HepG2 (cell line): ENCODE data around the gene ATPAF1. TPM values are rescaled to one million over a fixed set of nuclear protein-coding genes. Genes with fewer than 3 reads are reported as not detected.

Experiments
- CCDC6 ChIP-seq: sonication (generic); formaldehyde crosslinking; IDR thresholded peaks from 2 replicates; pipeline ENCODE4 v1.8.1; 2022; ENCODE audit warnings: mild to moderate bottlenecking, missing genetic modification reagents, moderate library complexity
- CHCHD3 ChIP-seq: sonication (generic); formaldehyde crosslinking; IDR thresholded peaks from 2 replicates; pipeline ENCODE4 v1.8.0; 2022; ENCODE audit warnings: mild to moderate bottlenecking, missing genetic modification reagents, moderate library complexity
- LCORL ChIP-seq, 2 experiments: fragments of 450-650 bp in 1 of 2; sonication (generic) in 1 of 2; formaldehyde crosslinking in 1 of 2; IDR thresholded peaks; 2 replicates each; pipeline versions ENCODE4 v1.5.0 to v1.6.1; 2017 to 2020; ENCODE audit warnings: antibody characterized with exemption in 1 of 2, missing genetic modification reagents in 1 of 2
- LRRFIP1 ChIP-seq: sonication (generic); formaldehyde crosslinking; conservative IDR thresholded peaks from 2 replicates; pipeline ENCODE4 v1.4.0; 2020; ENCODE audit warnings: missing genetic modification reagents
- MLLT10 ChIP-seq: sonication (generic); formaldehyde crosslinking; IDR thresholded peaks from 2 replicates; pipeline ENCODE4 v1.4.0; 2020; ENCODE audit warnings: missing genetic modification reagents
- SP140L ChIP-seq: sonication (generic); formaldehyde crosslinking; IDR thresholded peaks from 2 replicates; pipeline ENCODE4 v1.4.0; 2020; ENCODE audit warnings: missing genetic modification reagents, borderline replicate concordance
- SPEN ChIP-seq: sonication (generic); formaldehyde crosslinking; IDR thresholded peaks from 2 replicates; pipeline ENCODE4 v1.5.1; 2020; ENCODE audit warnings: low read depth, mild to moderate bottlenecking, missing genetic modification reagents
- THAP11 ChIP-seq: IDR thresholded peaks from 2 replicates; pipeline ENCODE4 v1.6.1; 2016; ENCODE audit warnings: missing biosample characterization, missing genetic modification reagents
- ZBTB7B ChIP-seq: sonication (generic); formaldehyde crosslinking; IDR thresholded peaks from 2 replicates; pipeline ENCODE4 v1.4.0; 2020; ENCODE audit warnings: missing genetic modification reagents
- ZFP90 ChIP-seq: sonication (generic); formaldehyde crosslinking; IDR thresholded peaks from 2 replicates; pipeline ENCODE4 v1.8.0; 2022; ENCODE audit warnings: missing genetic modification reagents, mild to moderate bottlenecking, inconsistent platforms, borderline replicate concordance
- ZFX ChIP-seq: sonication (generic); formaldehyde crosslinking; IDR thresholded peaks from 2 replicates; pipeline ENCODE4 v1.4.0; 2020; ENCODE audit warnings: mild to moderate bottlenecking, low read depth, missing genetic modification reagents, moderate library complexity
- ZNF180 ChIP-seq: sonication (generic); formaldehyde crosslinking; IDR thresholded peaks from 2 replicates; pipeline ENCODE4 v1.4.0; 2020; ENCODE audit warnings: low read depth, missing genetic modification reagents, borderline replicate concordance
- ZNF333 ChIP-seq: sonication (generic); formaldehyde crosslinking; IDR thresholded peaks from 2 replicates; pipeline ENCODE4 v1.4.0; 2020; ENCODE audit warnings: mild to moderate bottlenecking, missing genetic modification reagents, borderline replicate concordance
- ZNF556 ChIP-seq: sonication (generic); formaldehyde crosslinking; IDR thresholded peaks from 2 replicates; pipeline ENCODE4 v1.4.0; 2020; ENCODE audit warnings: mild to moderate bottlenecking, missing genetic modification reagents, borderline replicate concordance
- ZNF598 ChIP-seq: sonication (generic); formaldehyde crosslinking; IDR thresholded peaks from 2 replicates; pipeline ENCODE4 v1.5.1; 2020; ENCODE audit warnings: mild to moderate bottlenecking, missing genetic modification reagents, borderline replicate concordance
- ZNF839 ChIP-seq: sonication (generic); formaldehyde crosslinking; IDR thresholded peaks from 2 replicates; pipeline ENCODE4 v1.4.0; 2020; ENCODE audit warnings: missing genetic modification reagents, mild to moderate bottlenecking, borderline replicate concordance
- ZNF883 ChIP-seq: sonication (generic); formaldehyde crosslinking; IDR thresholded peaks from 2 replicates; pipeline ENCODE4 v1.5.1; 2020; ENCODE audit warnings: mild to moderate bottlenecking, missing genetic modification reagents; ENCODE audit errors: not compliant biosample characterization
- polyA plus RNA-seq, 8 experiments: library from polyadenylated mRNA; depleted of rRNA in 3 of 8; stranded (reverse) in 7 of 8; unstranded in 1 of 8; fragments of >200 nt; fragmentation: Illumina TruSeq in 4 of 8; extraction: Trizol in 4 of 8; gene quantifications; 2 replicates each; pipeline versions ENCODE4 v1.2.1 to v1.2.3, GENCODE V29; 2011 to 2016; ENCODE audit warnings: low read depth in 4 of 8, missing spikeins in 1 of 8, mixed read lengths in 1 of 8; ENCODE audit not compliant: insufficient read depth in 1 of 8
- total RNA-seq, 5 experiments: library from RNA; depleted of rRNA; stranded (reverse); fragments of >200 nt; fragmentation: Illumina TruSeq; extraction: Trizol; gene quantifications; 2 replicates each; pipeline ENCODE4 v1.2.3, GENCODE V29; 2016; ENCODE audit warnings: low read depth in 1 of 5
- TF ChIP-seq, protein P1 (sequence below): sonication (generic); formaldehyde crosslinking; IDR thresholded peaks from 2 replicates; pipeline ENCODE4 v1.4.0; 2020; ENCODE audit warnings: missing genetic modification reagents, borderline replicate concordance

ATPAF1 gene
- total and polyA plus RNA-seq, 2 of the 13 experiments (the other 11 are each of a cell fraction or from before 2014, with no cell fraction given): 66.6 to 76.7 TPM

DNA sequence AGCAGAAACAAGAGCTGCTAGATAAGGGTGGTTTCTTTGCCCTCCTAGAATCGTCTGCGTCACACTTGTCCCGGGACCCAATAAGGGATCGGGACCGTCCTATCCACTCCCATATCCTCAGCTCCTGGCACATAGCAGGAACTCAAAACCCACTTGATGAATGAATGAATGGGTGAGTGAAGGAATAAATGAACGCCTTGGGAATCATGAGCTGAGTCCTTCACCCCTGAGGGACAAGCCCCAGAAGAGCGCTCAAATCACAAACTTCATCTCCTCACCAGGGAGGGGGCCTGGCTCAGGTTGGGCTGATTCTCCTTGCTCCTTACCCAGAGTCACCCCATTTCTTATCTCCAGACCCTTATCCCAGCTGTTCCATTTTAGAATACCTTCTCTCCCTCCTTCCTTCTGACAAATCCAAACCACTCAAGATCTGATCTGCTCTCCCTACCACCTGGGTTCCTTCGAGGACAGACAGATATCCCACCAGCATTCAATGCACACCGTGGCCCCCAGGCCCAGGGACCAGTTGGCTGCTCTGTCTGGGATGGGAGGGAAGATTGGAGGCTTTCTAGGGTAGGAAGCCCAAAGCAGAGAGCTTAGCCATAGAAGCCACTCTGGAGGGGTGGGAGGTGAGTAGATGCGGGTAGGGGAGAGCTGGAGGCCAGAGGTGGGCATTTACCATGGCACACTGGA, 50.9 kb downstream of the ATPAF1 start (continued):
- TF ChIP-seq ZFX: no peak
- TF ChIP-seq ZNF180: no peak
- TF ChIP-seq MLLT10: no peak
- 0 out of 2 replicates have a peak, but pooled peaks have one; percentile 23 for TF ChIP-seq CHCHD3
- TF ChIP-seq ZNF333 (CRISPR knock-in tag): no peak
- no peak for TF ChIP-seq ZNF839 (CRISPR knock-in tag)
- TF ChIP-seq THAP11 (CRISPR knock-in tag): no peak
- no peak for TF ChIP-seq SP140L
- TF ChIP-seq SPEN (CRISPR knock-in tag): no peak
- no peak for TF ChIP-seq ZNF556 (CRISPR knock-in tag)
- TF ChIP-seq ZNF598 (CRISPR knock-in tag): 0 out of 2 replicates have a peak, but pooled peaks have one; percentile 22
- TF ChIP-seq ZBTB7B (CRISPR knock-in tag): no peak
- TF ChIP-seq LRRFIP1: no peak
- TF ChIP-seq ZNF883 (CRISPR knock-in tag): peak; percentile 9
- no peak for TF ChIP-seq CCDC6 (CRISPR knock-in tag)
- TF ChIP-seq, protein P1, sequence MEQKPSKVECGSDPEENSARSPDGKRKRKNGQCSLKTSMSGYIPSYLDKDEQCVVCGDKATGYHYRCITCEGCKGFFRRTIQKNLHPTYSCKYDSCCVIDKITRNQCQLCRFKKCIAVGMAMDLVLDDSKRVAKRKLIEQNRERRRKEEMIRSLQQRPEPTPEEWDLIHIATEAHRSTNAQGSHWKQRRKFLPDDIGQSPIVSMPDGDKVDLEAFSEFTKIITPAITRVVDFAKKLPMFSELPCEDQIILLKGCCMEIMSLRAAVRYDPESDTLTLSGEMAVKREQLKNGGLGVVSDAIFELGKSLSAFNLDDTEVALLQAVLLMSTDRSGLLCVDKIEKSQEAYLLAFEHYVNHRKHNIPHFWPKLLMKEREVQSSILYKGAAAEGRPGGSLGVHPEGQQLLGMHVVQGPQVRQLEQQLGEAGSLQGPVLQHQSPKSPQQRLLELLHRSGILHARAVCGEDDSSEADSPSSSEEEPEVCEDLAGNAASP (CRISPR knock-in tag): 0 out of 2 replicates have a peak, but pooled peaks have one; percentile 6
- TF ChIP-seq LCORL (IDR thresholded peaks at IDR 0.05): no peak
- TF ChIP-seq LCORL (CRISPR knock-in tag; IDR thresholded peaks at IDR 0.05): no peak
- peak; percentile 63; the same call in 1 of the 2 replicates for TF ChIP-seq ZFP90 (CRISPR knock-in tag)
